Adrenal gland (tissue), 12 donors: ENCODE measurements around the gene NAV2. TPM values are rescaled to one million over a fixed set of nuclear protein-coding genes. Genes with fewer than 3 reads are reported as not detected.

Source experiments
- DNase-seq, 7 donors: peaks; one replicate each; pipeline ENCODE4 v3.0.0-alpha.2; 2019 to 2020
- H3K27ac ChIP-seq, 5 donors: fragments of 200-600 bp; sonication (generic) in 4 of 5; 1 replicate in 3 of 5; 2 replicates in 2 of 5; pipeline versions ENCODE4 v1.5.1 to v1.8.0; 2016 to 2020; ENCODE audit warnings: mild to moderate bottlenecking in 1 of 5
- H3K27me3 ChIP-seq: fragments of 200-600 bp; 2 replicates; pipeline ENCODE4 v1.8.0; 2021
- H3K36me3 ChIP-seq, 2 donors: fragments of 200-600 bp; replicated peaks in 1 of 2; 1 replicate in 1 of 2; 2 replicates in 1 of 2; pipeline versions ENCODE4 v1.5.1 to v1.8.0; 2018 to 2022
- H3K4me1 ChIP-seq, 2 donors: fragments of 200-600 bp; replicated peaks in 1 of 2; 1 replicate in 1 of 2; 2 replicates in 1 of 2; pipeline versions ENCODE4 v1.5.1 to v1.8.0; 2018 to 2021
- H3K4me3 ChIP-seq, 4 donors: fragments of 200-600 bp; sonication (generic) in 3 of 4; one replicate each; pipeline ENCODE4 v1.5.1; 2016 to 2018
- H3K9me3 ChIP-seq, 3 donors: fragments of 200-600 bp; sonication (generic) in 1 of 3; replicated peaks in 1 of 3; 1 replicate in 2 of 3; 2 replicates in 1 of 3; pipeline versions ENCODE4 v1.5.1 to v1.8.0; 2016 to 2021
- CTCF ChIP-seq, 6 experiments: fragments of 450-650 bp in 4 of 6; fragments of 200-600 bp in 2 of 6; sonication (generic) in 1 of 6; IDR thresholded peaks; 1 replicate in 5 of 6; 2 replicates in 1 of 6; pipeline versions ENCODE4 v1.5.1 to v1.8.0; 2016 to 2021; ENCODE audit warnings: antibody characterized with exemption in 6 of 6, mild to moderate bottlenecking in 2 of 6, moderate library complexity in 1 of 6
- POLR2A ChIP-seq, 2 donors: fragments of 450-650 bp; IDR thresholded peaks; one replicate each; pipeline ENCODE4 v1.6.1; 2017; ENCODE audit warnings: antibody characterized with exemption in 2 of 2, mild to moderate bottlenecking in 2 of 2, moderate library complexity in 1 of 2
- WGBS, 4 donors: extraction: QIAGEN DNeasy Blood & Tissue Kit in 2 of 4; methylation state at CpG; one replicate each; pipeline versions ENCODE4 v1.1.5 to v1.1.7; 2013 to 2017; 5-methylcytosine and 5-hydroxymethylcytosine counted together
- intact Hi-C, 2 donors: fragments of 100-400 bp; cut with DNase I; formaldehyde crosslinking; loops; one replicate each; pipeline versions ENCODE4 v1.14.1 to v1.15.0; 2022 to 2023
- polyA plus RNA-seq, 3 donors: library from polyadenylated mRNA; stranded (reverse); fragments of 200-250 nt in 2 of 3; fragments of 350-450 nt in 1 of 3; fragmentation: Illumina TruSeq in 1 of 3; extraction: RNeasy Lipid Tissue Mini Kit (QIAGEN cat#74804) in 1 of 3; gene quantifications; one replicate each; pipeline ENCODE4 v1.2.3, GENCODE V29; 2013 to 2014
- total RNA-seq, 9 donors: library from RNA; depleted of rRNA in 4 of 9; stranded (reverse); fragments of >200 nt in 4 of 9; fragments of 120-200 nt in 1 of 9; fragmentation: NEBNext Ultra II Directional in 1 of 9; extraction: Animal tissue kit (Norgen Biotek cat#: 25700) in 1 of 9; gene quantifications; one replicate each; pipeline versions ENCODE4 v1.1.0 to v1.2.4, GENCODE V29; 2013 to 2023
- donor health status: healthy with polysubstance abuse.
- donor health status: Bipolar disorder and iron deficiency.
- donor health status: DM: yes; HTN: yes; CAD: no.
- donor health status: DM: no; HTN: no; CAD: no.
- donor health status: DM: no; HTN: no; CAD: no.
- donor health status: DM: yes; HTN: yes; CAD: no.

NAV2 gene
- total and polyA plus RNA-seq, 12 donors, result 1.6 to 9.2 (median 5.5) TPM

DNA sequence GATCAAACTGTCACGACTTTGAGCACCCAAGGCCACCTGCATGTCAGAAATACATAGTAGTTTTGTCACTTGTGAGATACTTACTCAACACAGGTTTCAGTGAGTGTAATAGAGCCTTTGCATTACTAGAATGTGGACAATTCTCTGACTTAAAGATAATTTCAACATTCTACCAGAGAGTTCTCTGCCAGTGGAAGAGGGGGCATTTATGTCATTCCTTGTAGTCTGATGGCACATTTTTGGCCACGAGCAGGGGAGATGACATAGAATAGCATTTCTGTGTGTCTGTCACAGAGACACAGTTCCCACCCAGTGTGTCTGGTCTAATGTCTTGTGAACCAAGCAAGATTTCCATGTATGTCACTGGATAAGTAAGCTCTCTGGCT is 335.1 kb downstream of the NAV2 start:
- intact Hi-C loops, result no loop called here
- peaks cover 0 to 4% of the 10 kb centered on the region in 2 donors for H3K36me3 ChIP-seq

GRCh38 chr11:20048246-20048645 is 335.6 kb downstream of the NAV2 start:
- Histone ChIP-seq H3K9me3 (no peaks in the 10 kb centered on the region), H3K4me1 (no peaks in the 10 kb centered on the region), H3K4me3 (no peak overlapping the region), H3K27me3 (no peaks in the 10 kb centered on the region), H3K36me3 (peaks cover 0 to 4% of the 10 kb centered on the region in 2 donors), H3K27ac (no peak overlapping the region)
- TF ChIP-seq POLR2A (IDR thresholded peaks at IDR 0.05), result no peak
- no peak for TF ChIP-seq CTCF (IDR thresholded peaks at IDR 0.05)
- no peak for DNase-seq
- 86 to 93% (median 89%) methylated on average over 3 of the region's 3 CpGs for WGBS, 4 donors
- intact Hi-C loops, result no loop called here

More for the DNA sequence above, 335.1 kb downstream of the NAV2 start:
- H3K9me3 ChIP-seq, result no peaks in the 10 kb centered on the region
- no peaks in the 10 kb centered on the region for H3K27me3 ChIP-seq
- no peak overlapping the region for H3K27ac ChIP-seq
- WGBS, 4 donors, result 71 to 83% (median 75%) methylated on average over 2 of the region's 2 CpGs
- DNase-seq, result no peak
- H3K4me1 ChIP-seq, result no peaks in the 10 kb centered on the region
- no peak overlapping the region for H3K4me3 ChIP-seq
- TF ChIP-seq POLR2A (IDR thresholded peaks at IDR 0.05), result no peak
- TF ChIP-seq CTCF (IDR thresholded peaks at IDR 0.05), result no peak

- TF ChIP-seq CTCF (IDR thresholded peaks at IDR 0.05) (no peak), POLR2A (IDR thresholded peaks at IDR 0.05) (no peak)
- H3K4me3 ChIP-seq, result no peak overlapping the region
- peaks cover 0 to 4% of the 10 kb centered on the region in 2 donors for H3K36me3 ChIP-seq
- intact Hi-C loops, result no loop called here
- H3K9me3 ChIP-seq, result no peaks in the 10 kb centered on the region
- 87 to 99% (median 96%) methylated on average over 6 to 9 of the region's 9 CpGs for WGBS, 4 donors
- H3K4me1 ChIP-seq, result no peaks in the 10 kb centered on the region
- H3K27ac ChIP-seq, result peak overlapping the region in 1 of 5 donors; percentile 35
- DNase-seq, result no peak
- H3K27me3 ChIP-seq, result no peaks in the 10 kb centered on the region
These were observed 336.1 kb downstream of the NAV2 start for GRCh38 chr11:20048707-20049106.

DNA sequence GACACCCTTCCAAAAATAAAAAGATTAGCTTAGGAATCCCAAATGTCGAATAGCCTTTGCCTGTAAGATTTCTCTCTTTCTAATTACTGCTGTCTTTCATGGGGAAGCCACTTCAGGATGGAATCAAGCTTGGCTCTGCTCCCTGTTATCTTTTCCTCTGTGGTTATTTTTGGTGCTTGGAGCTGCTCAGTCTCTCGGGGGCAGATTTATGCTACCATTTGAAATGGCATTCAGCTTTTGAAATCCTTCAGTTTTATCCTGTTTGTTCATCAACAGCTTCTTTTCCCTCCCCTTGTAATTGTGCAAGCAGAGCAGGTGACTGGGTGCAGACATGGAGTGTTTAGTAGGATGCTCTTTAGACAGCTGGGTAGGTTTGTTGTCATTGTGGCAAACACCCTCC is 336.6 kb downstream of the NAV2 start:
- DNase-seq, result no peak
- intact Hi-C loops, result no loop called here
- Histone ChIP-seq H3K9me3 (no peaks in the 10 kb centered on the region), H3K4me1 (no peaks in the 10 kb centered on the region), H3K4me3 (no peak overlapping the region), H3K27me3 (no peaks in the 10 kb centered on the region), H3K36me3 (peaks cover 0 to 4% of the 10 kb centered on the region in 2 donors), H3K27ac (peak overlapping the region in 1 of 5 donors; percentile 35)
- TF ChIP-seq POLR2A (IDR thresholded peaks at IDR 0.05), result no peak
- no peak for TF ChIP-seq CTCF (IDR thresholded peaks at IDR 0.05)
- 29 to 46% (median 44%) methylated on average over 2 of the region's 2 CpGs for WGBS, 4 donors
